HG03097 (cell line): ENCODE data around the gene IFT57.
"Not testable (repeated sequence)": the region's sequence is repeated elsewhere in the genome, so short reads cannot be mapped to it uniquely, and the experiment has no call there.

Experiments used
- ATAC-seq: cut with Tn5 transposase; IDR thresholded peaks from one replicate; pipeline ENCODE4 v1.9.1; 2021; ENCODE audit not compliant: unreplicated experiment, low FRiP score

The IFT57 gene

GRCh38 chr3:108221911-108222852 is at the start of gene IFT57:
Gene IFT57 (minus strand): TSS chr3:108222424. CDS start chr3:108222322, 102 bp downstream.
- ATAC-seq: peak; percentile 95

- ATAC-seq: no peak
These were observed 49.4 kb upstream of the IFT57 start for GRCh38 chr3:108271626-108272025.

- not testable (repeated sequence) for ATAC-seq
These were observed 46.0 kb upstream of the IFT57 start for GRCh38 chr3:108268235-108268634.

GRCh38 chr3:108264534-108265298 is 42.5 kb upstream of the IFT57 start:
- ATAC-seq: peak; percentile 63

GRCh38 chr3:108255131-108255530 is 32.9 kb upstream of the IFT57 start:
- no peak for ATAC-seq

- no peak for ATAC-seq
These were observed 29.6 kb upstream of the IFT57 start for GRCh38 chr3:108251844-108252243.

GRCh38 chr3:108251265-108251664 is 29.0 kb upstream of the IFT57 start:
- no peak for ATAC-seq

- no peak for ATAC-seq
These were observed 28.4 kb upstream of the IFT57 start for GRCh38 chr3:108250626-108251025.

GRCh38 chr3:108243243-108243642 is 21.0 kb upstream of the IFT57 start:
- no peak for ATAC-seq

- no peak for ATAC-seq
These were observed 20.6 kb upstream of the IFT57 start for GRCh38 chr3:108242776-108243175.

GRCh38 chr3:108241721-108242120 is 19.5 kb upstream of the IFT57 start:
- ATAC-seq: no peak

- no peak for ATAC-seq
These were observed 18.9 kb upstream of the IFT57 start for GRCh38 chr3:108241146-108241545.

GRCh38 chr3:108239082-108239481 is 16.9 kb upstream of the IFT57 start:
- ATAC-seq: no peak

GRCh38 chr3:108235290-108235689 is 13.1 kb upstream of the IFT57 start:
- no peak for ATAC-seq

GRCh38 chr3:108234387-108234957 is 12.2 kb upstream of the IFT57 start:
- no peak for ATAC-seq

GRCh38 chr3:108228286-108228685 is 6.1 kb upstream of the IFT57 start:
- ATAC-seq: no peak

GRCh38 chr3:108227131-108227530 is 4.9 kb upstream of the IFT57 start:
- ATAC-seq: no peak

- no peak for ATAC-seq
These were observed 3.0 kb upstream of the IFT57 start for GRCh38 chr3:108225221-108225620.

GRCh38 chr3:108223928-108224327 is 1.7 kb upstream of the IFT57 start:
- no peak for ATAC-seq

GRCh38 chr3:108222853-108223565 is 785 bp upstream of the IFT57 start:
- ATAC-seq: no peak

GRCh38 chr3:108221393-108221792 is 831 bp downstream of the IFT57 start:
- no peak for ATAC-seq
